ENCODE data around the gene RTBDN.

- TF ChIP-seq CTCF (IDR thresholded peaks at IDR 0.05) (no peak), POLR2A (IDR thresholded peaks at IDR 0.05) (no peak), EP300 (IDR thresholded peaks at IDR 0.05) (no peak)
Observed at GRCh38 chr19:12782174-12782423, 52.3 kb downstream of the RTBDN start.
